Transverse colon (tissue), 3 donors: ENCODE results near the gene KRT72.

Experiments used
- EP300 ChIP-seq: sonication (generic); formaldehyde crosslinking; IDR thresholded peaks from one replicate; pipeline ENCODE4 v1.6.1; 2017; ENCODE audit warnings: antibody characterized with exemption, low read depth
- POLR2A ChIP-seq: fragments of 450-650 bp; IDR thresholded peaks from one replicate; pipeline ENCODE4 v1.6.1; 2016; ENCODE audit warnings: antibody characterized with exemption, mild to moderate bottlenecking, moderate library complexity
- POLR2AphosphoS5 ChIP-seq, 3 donors: sonication (generic); formaldehyde crosslinking; IDR thresholded peaks; one replicate each; pipeline ENCODE4 v1.6.1; 2016; ENCODE audit warnings: antibody characterized with exemption in 3 of 3

- TF ChIP-seq POLR2A = no peak
- no peak for TF ChIP-seq POLR2AphosphoS5 (IDR thresholded peaks at IDR 0.05)
- TF ChIP-seq EP300 = no peak
Observed at GRCh38 chr12:52628841-52629240, 27.6 kb upstream of the KRT72 start.
